ENCODE measurements around the gene PTGES3L.
"Not testable (repeated sequence)": the region's sequence is repeated elsewhere in the genome, so short reads cannot be mapped to it uniquely, and the experiment has no call there.

Gene PTGES3L

DNA sequence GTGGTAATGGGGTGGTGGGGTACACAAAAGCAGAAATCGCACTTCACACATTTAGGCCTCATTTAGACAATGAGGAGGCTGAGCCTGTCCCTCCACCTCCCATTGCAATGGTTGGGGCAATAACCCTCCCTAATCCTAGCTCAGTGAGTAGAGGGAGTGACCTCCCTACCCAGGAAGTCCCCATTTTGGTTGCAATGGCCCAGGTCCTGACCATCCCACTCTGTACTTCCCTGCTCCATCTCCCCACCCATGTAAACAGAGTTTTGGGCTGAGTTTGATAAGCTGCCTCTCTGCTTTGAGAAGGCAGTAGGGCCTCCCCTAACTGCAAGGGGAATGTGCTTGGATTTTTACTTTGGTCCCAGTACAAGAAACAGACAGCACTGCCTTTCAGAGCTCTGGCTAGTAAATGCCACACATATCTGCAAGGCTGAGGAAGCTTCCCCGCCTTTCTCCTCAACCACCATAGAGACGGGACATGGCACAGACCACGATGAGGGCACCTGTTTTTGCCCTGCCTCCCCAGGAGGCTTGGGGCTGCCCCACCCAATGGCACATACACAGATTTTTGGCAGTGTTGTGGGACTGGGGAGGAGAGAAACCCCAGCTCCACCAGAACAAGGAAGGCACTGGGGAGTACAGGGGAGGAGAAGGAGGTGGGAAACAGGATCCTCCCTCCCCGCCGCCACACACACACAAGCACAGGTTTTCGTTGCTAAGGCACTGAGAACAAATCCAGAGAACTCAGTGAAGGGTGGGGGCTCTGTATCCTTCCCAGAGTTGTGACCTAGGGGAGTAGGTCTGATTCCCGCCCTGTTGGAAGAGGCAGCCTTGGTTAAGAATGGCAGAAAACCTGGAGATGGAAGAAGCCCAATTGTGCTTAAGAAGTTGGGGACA is 35.0 kb upstream of the PTGES3L start:
- peak in 1 of 58 donors; percentile 22 for DNase-seq

DNA sequence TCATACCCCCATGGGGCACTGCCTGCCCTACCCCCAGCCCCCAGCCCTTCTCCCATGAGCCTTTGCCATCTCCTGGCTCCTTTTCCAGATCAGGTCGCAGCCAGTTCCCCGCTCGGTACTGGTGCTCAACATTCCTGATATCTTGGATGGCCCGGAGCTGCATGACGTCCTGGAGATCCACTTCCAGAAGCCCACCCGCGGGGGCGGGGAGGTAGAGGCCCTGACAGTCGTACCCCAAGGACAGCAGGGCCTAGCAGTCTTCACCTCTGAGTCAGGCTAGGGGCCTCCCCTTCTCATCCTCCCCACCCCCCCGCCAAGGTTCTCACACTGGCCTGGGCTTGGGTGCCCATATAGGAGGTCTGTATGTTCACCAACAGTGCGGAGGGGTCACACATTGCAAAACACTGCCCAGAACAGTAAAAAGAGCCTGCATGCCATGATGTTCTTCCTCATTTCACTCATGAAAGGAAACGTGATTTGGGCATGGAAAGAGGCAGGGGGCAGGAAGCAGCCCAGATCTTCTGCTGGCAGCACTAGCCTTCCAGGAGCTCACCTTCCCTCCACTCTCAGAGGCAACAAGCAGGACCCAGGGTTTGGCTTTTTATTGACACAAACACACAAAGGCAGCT is 34.3 kb upstream of the PTGES3L start:
- peak in 1 of 58 donors; percentile 8 for DNase-seq

DNA sequence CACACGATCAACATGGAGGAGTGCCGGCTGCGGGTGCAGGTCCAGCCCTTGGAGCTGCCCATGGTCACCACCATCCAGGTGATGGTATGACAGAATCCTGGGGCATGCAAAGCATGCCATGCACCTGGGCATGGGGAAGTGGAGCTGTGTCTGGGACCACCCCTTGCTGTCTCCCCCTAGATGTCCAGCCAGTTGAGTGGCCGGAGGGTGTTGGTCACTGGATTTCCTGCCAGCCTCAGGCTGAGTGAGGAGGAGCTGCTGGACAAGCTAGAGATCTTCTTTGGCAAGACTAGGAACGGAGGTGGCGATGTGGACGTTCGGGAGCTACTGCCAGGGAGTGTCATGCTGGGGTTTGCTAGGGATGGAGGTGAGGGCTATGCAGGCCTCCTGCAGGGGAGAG is 33.4 kb upstream of the PTGES3L start:
- no peak for DNase-seq

DNA sequence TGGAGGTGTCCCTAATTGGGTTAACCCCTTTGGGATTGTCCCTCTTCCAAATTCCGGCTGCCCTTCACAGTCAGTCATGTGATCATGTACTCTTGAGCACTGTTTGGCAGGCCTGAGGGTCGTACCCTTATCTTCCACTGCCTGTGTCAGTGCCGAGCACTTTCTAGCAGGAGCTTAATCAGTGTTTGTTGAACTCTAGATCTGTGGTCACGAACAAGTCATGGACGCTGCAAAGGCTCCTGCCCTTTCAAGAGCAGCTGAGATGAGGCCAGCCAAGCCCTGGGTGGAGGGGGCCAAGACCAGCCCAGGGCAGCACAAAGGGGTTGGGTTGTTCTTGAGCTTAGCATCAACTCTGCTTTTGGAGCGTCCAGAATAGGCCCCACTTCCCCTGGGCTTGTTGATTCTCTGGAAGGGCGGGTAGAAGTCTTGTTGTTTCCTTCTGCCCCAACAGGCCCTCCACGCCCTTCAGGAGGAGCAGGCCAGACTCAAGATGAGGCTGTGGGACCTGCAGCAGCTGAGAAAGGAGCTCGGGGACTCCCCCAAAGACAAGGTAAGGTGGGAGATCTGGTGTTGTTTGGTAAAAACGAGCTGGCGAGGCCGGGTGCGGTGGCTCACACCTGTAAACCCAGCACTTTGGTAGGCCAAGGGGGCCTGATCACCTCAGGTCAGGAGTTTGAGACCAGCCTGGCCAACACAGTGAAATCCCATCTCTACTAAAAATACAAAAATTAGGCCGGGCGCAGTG is 32.0 kb upstream of the PTGES3L start:
- no peak for DNase-seq

DNA sequence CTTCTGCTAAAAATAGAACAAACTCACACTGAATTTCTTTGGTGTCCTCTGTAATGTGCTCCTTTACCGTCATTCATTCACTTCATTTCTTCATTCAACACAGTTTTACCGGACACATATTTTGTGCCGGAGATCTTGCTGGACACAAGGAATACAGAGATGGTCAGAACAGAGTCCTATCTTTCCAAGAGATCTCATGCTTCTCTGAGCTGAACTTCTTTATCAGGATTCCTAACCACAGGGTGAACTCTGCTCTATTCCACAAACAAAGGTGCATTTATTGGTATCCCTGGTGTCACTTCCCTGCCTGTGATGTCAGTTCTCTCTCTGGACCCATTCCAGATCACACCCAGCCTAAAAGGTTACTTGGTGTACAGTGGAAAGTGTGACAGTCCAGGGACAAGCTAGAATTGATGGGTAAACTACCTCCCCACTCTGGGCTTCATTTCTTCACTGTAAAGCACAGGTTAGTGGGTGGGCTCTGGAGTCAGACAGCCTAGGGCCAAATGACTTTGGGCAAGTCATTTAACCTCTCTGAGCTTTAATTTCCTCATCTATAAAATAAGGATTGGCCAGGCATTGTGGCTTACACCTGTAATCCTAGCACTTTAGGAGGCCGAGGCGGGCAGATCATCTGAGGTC is 30.9 kb upstream of the PTGES3L start:
- no peak for DNase-seq

DNA sequence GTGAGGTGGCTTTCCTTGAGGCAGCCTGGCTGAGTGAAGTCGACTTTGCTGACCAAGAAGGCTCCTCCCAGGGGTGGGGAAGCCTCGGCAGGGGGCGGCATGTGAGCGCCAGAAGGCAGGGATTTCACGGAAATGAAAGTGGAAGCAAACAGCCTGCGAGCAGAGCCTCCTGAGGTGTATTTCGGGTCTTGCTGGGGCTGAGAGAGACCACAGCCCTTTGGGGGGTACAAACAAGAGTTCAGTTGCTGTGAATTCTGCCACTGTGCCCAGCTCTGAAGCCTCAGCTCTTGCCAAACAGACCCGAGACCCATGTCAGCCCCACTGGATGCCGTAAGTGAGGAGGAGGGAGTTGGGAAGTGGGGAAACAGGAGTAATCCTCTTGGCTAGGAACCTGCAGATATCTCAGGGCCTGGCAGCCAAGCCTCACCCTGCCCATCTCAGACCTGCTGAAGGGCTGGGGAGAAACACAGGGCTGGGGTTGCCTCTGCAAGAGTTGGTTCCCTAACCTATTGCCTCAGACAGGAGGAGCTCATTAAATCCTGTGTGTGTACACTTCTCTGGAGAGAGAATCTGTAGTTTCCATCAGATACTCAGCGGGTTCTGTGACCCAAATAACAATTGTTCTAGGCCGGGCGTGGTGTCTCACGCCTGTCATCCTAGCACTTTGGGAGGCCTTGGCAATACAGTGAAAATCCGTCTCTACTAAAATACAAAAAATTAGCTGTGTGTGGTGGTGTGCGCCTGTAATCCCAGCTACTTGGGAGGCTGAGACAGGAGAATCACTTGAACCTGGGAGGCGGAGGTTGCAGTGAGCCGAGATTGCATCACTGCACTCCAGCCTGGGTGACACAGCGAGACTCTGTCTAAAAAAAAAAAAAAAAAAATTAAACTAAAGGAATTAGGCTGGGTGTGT is 27.0 kb upstream of the PTGES3L start, which contains the start of gene IFI35:
Gene IFI35, plus strand, starts transcription at position 146 of the 913 bp plus-strand sequence. Its CDS starts 164 bp downstream, at position 310.
- DNase-seq, result peak in 54 of 58 donors; percentile 19 to 80 (median 52)

DNA sequence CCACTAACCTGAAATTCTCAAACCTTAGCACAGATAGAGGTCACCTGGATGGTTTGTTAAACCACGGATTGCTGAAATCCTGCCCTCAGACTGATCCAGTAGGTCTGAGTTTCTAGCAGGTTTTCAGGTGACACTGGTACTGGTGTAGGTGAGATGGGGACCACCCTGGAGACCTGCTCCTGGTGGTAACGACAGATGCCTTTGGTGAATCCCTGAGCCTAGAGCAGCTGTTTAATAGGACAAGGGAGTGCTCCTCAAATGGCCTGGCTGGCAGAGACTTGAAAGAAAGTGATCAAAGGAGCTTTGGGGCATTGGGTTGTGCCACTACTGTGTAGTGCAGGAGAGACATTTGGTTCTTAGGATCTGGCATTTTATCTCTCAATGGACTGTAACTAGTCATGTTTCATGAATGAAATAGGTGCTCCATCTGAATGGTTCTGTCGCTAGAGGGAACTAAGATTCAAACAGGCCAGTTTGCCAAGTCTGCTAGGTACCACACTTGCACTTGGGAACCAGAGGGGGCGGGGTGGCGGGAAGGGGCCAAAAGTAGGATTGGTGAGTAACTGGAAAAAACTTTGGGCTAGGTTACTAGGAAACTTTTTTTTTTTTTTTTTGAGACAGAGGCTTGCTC is 23.8 kb upstream of the PTGES3L start:
- DNase-seq, result no peak

DNA sequence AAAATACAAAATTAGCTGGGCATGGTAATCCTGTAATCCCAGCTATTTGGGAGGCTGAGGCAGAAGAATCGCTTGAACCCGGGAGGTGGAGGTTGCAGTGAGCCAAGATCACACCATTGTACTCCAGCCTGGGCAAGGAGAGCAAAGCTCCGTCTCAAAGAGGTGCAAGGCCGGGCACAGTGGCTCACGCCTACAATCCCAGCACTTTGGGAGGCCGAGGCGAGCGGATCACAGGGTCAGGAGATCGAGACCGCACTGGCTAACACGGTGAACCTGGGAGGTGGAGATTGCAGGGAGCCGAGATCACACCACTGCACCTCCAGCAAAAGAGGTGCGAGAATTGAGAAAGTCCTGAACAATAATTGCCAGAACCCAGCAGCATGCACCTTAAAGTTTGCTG is 21.0 kb upstream of the PTGES3L start:
- DNase-seq, result not testable (repeated sequence)

DNA sequence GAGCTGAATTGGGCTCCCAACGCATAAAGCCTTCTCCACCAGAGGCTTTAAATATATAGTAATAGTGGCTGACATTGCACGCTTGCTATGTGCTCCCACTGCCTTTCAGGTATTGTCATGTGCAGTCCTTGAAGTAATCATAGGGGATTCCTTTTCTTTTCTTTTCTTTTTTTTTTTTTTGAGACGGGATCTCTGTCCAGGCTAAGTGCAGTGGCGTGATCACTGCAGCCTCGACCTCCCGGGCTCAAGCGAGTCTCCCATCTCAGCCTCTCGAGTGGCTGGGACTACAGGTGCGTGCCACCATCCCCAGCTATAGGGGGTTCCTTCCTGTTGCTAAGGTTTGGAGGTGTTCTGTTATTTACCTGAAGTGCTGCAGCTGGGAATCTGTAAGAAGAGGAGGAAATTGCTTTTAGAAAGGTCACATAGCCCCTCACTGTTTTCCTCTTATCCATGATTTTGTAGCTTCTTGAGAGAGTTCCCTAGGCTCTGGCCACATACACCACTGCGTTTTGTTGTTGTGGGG is 19.2 kb upstream of the PTGES3L start:
- no peak for DNase-seq

DNA sequence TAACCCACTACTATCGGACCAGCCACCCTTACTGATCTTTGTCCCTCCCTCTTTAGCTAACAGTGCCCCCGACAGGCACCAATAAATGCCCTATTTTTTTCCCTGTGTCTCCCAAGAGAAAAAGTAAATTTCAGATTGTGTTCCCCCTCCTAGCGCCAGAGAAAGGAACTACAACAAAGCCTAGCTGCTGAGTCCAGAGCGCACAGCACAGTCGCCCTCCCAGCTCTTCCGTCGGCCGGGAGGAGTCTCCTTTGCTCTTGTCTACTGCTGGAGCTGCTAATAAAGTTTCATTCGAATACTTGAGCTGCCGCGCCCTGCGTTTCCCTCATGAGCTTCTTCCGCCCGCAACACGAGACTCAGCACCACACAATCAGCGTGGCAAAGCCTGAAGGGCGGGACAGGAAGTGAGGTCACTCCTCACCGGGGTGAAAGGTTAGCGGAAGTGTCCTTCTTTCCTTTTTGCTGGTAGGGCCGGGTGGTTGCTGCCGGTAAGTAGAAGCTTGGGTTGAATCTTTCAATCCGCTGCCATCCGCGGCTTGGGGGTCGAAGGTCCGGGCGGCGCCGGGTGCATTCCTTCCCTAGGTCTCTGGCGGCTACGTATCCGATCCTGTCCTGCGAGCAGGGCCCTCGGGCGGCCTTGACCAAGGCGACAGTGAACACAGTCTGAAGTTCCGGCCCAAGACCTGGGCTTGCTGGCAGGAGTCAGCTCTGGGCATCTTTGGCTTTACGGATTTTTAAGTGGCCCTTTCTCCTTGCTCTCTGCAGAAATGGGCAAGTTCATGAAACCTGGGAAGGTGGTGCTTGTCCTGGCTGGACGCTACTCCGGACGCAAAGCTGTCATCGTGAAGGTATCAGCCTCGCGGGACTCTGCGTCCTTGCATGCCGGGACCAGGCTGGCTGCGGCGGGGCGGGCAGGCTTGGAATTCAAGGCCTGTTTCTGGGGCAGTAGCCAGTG is 18.4 kb upstream of the PTGES3L start, which contains the start of gene RPL27:
Gene RPL27, plus strand, starts transcription at position 436 of the 955 bp plus-strand sequence. Its CDS starts 332 bp downstream, at position 768.
- DNase-seq, result peak; percentile 84 to 100 (median 98)

DNA sequence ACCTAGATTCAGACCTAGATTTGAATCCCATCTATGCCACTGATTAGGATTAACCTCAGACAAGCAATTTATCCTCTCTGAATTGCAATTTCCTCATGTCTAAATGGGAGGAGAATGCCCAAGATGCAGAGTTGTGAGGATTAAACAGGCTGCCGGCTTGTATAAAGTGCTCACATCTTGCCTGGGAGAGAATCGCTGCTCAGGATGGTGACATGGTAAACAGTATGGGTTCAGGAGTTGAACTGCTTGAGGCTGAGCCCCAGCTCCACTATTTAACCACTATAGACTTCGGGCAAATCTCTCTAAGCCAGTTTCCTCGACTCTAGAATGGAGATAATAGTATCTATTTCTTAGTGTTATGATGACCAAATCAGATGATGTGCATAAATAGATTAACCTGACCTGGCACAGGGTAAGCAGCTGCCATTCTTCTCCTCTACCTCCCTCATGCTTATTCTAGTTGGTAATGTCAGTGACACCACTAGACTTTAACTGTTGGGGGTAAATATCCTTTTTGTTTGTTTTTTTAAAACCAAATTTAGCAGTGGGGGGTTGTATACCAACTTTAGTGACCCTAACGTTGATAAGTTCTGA is 17.6 kb upstream of the PTGES3L start:
- DNase-seq, result no peak

DNA sequence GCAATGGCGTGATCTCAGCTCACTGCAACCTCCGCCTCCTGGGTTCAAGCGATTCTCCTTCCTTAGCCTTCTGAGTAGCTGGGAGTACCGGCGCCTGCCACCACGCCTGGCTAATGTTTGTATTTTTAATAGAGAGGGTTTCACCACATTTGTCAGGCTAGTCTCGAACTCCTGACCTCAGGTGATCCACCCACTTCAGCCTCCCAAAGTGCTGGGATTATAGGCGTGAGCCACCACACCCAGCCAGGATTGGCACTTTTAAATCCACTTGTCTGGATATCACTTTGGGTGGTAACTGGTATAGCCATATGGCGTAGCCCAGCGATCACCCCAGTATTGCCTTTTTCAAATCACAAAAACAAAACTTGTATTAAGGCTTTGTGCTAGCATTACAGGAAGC is 14.0 kb upstream of the PTGES3L start:
- not testable (repeated sequence) for DNase-seq

DNA sequence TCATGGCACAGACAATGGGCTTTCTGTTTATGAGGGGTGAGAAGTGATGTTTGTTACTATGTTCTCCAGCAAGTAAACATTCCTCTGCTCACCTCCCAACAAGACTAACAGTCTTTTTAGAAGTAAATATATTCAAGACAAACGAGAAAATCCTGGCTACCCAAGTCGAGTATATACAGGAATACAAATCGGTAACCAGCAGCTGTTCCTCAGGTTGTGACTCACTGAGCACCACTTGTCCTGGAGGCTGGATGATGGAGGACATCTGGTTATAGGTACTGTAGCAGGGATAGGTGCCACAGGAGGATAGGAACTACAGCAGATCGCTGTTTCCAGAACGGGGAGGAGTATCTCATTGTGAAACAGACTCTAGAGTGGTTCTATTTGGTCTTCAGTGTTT is 13.0 kb upstream of the PTGES3L start:
- peak in 1 of 58 donors; percentile 35 for DNase-seq

DNA sequence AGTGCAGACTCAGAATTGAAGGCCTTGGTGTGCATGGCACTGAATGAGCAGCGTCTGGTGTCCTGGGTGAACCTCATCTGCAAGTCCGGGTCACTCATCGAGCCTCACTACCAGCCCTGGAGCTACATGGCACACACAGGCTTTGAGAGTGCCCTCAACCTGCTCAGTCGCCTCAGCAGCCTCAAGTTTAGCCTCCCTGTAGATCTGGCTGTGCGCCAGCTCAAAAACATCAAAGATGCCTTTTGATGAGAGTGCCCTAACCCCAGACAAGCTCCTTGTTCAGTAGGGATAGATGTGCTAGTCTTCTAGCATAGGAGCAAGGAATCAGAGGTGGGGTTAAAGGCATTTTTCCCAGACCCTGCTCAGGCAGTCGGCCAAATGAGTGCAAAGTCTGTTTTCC is 11.6 kb upstream of the PTGES3L start:
- DNase-seq, result no peak

DNA sequence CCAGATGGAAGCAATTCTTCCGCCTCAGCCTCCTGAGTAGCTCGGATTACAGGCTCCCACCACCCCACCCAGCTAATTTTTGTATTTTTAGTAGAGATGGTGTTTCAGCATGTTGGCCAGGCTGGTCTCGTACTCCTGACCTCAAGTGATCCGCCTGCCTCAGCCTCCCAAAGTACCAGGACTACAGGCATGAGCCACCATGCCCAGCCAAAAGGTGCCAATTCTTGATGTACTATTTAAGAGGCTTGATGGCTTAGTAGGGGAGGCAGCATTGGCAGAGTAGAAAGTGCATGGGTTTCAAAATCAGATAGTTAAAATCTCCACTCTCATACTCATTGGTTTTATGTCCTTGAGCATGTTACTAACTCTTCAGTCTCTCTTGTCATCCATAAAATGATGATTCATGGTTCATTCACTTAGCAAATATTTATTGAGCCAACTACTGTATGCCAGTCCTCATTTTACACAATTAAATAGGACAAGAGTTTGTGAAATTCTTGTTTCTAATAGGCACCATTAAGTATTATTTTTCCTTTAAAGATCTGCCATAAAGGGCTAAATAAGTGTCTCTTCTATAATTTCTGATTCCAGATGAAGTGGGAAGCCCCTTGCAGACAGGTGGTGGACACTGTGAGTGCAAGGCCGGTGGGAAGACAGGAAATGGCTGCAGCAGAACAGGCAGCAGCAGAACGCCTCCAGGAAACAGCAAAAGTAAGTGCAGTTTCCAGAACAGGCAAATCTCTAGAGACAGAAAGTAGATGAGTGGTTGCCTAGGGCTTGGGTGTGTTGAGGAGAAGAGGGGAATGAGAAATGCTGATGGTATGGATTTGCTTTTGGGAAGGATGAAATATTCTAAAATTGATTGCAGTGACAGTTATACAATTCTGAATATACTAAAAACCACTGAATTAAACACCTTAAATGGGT is 10.1 kb upstream of the PTGES3L start:
- no peak for DNase-seq

DNA sequence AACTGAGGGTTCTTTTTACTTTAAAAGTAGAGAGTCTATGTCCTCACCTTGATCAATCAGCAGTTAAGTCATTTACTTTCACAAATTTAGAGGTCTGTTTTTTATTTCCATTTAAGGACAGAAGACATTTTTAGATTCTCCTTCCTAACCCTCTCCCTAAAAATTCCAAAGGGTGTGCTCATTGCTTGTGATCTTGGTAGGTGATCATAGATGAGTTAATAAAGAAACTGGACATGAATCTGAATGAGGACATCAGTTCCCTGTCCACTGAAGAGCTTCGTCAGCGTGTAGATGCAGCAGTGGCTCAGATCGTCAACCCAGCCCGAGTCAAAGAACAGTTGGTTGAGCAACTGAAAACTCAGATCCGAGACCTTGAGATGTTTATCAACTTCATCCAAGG is 9.3 kb upstream of the PTGES3L start:
- DNase-seq, result no peak

DNA sequence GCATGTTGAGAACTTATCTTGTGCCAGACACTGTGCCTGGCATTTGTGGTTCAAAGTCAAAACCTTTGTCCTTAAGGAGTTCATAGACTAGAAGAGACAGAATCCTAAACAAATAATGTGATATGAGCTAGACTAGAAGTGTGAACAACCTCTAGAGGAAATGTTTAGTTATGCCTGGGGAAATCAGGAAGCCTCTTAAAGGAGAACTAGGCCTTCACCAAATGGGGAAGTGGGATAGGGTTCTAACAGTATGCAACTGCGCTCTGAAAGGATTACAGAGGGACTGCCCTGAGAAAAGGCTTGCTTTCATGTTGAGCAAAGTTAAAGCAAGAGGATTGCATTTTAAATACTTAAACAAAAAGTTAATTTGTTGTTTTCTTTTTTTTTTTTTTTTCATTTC is 5.3 kb upstream of the PTGES3L start:
- no peak for DNase-seq
